Ovary (tissue), 9 donors: ENCODE results near the gene TMCC3. TPM values are rescaled to one million over a fixed set of nuclear protein-coding genes. Genes with fewer than 3 reads are reported as not detected.

Experiments
- DNase-seq, 5 donors: peaks; one replicate each; pipeline ENCODE4 v3.0.0-alpha.2; 2019 to 2020
- H3K27ac ChIP-seq, 2 donors: fragments of 200-600 bp; one replicate each; pipeline versions ENCODE4 v1.5.1 to v1.8.0; 2019 to 2022
- H3K27me3 ChIP-seq: fragments of 200-600 bp; one replicate; pipeline ENCODE4 v1.8.0; 2022
- H3K36me3 ChIP-seq: fragments of 200-600 bp; sonication (generic); one replicate; pipeline ENCODE4 v1.5.1; 2019
- H3K4me1 ChIP-seq: one replicate; pipeline ENCODE4 v1.8.1; 2013; ENCODE audit warnings: mild to moderate bottlenecking, moderate library complexity; ENCODE audit not compliant: insufficient read depth
- H3K4me3 ChIP-seq: fragments of 200-600 bp; sonication (generic); one replicate; pipeline ENCODE4 v1.5.1; 2017
- H3K9me3 ChIP-seq, 2 donors: fragments of 200-600 bp in 1 of 2; sonication (generic) in 1 of 2; one replicate each; pipeline versions ENCODE4 v1.5.1 to v1.8.1; 2013 to 2019; ENCODE audit warnings: mild to moderate bottlenecking in 1 of 2, moderate library complexity in 1 of 2
- EP300 ChIP-seq: sonication (generic); formaldehyde crosslinking; IDR thresholded peaks from one replicate; pipeline ENCODE4 v1.6.1; 2017; ENCODE audit warnings: antibody characterized with exemption
- POLR2A ChIP-seq: fragments of 450-650 bp; IDR thresholded peaks from one replicate; pipeline ENCODE4 v1.6.1; 2017; ENCODE audit warnings: antibody characterized with exemption, mild to moderate bottlenecking, moderate library complexity
- WGBS, 3 donors: extraction: QIAGEN DNeasy Blood & Tissue Kit in 1 of 3; methylation state at CpG; one replicate each; pipeline versions ENCODE4 v1.1.5 to v1.1.7; 2013 to 2017; 5-methylcytosine and 5-hydroxymethylcytosine counted together
- intact Hi-C, 4 donors: fragments of 100-400 bp; cut with DNase I; formaldehyde crosslinking; loops; one replicate each; pipeline versions ENCODE4 v1.11.0 to v1.15.1; 2022 to 2023
- polyA plus RNA-seq, 2 donors: library from polyadenylated mRNA; stranded (reverse); fragments of 200-250 nt in 1 of 2; fragments of 350-450 nt in 1 of 2; fragmentation: Illumina TruSeq in 1 of 2; extraction: RNeasy Lipid Tissue Mini Kit (QIAGEN cat#74804) in 1 of 2; gene quantifications; one replicate each; pipeline ENCODE4 v1.2.3, GENCODE V29; 2013 to 2014
- total RNA-seq, 7 donors: library from RNA; depleted of rRNA in 2 of 7; stranded (reverse); fragments of >200 nt in 2 of 7; fragmentation: NEBNext Ultra II Directional in 3 of 7; extraction: Animal tissue kit (Norgen Biotek cat#: 25700) in 3 of 7; gene quantifications; one replicate each; pipeline versions ENCODE4 v1.1.0 to v1.2.4, GENCODE V29; 2016 to 2023
- TF ChIP-seq, protein P1 (sequence below), 3 donors: fragments of 450-650 bp in 2 of 3; fragments of 200-600 bp in 1 of 3; IDR thresholded peaks; one replicate each; pipeline versions ENCODE4 v1.5.1 to v1.8.0; 2016 to 2022; ENCODE audit warnings: antibody characterized with exemption in 3 of 3, mild to moderate bottlenecking in 1 of 3
- donor health status: DM: no; HTN: no; CAD: no; lungs with moderate emphysema.
- donor health status: DM: no; HTN: no; CAD: no.
- donor health status: Bipolar disorder and iron deficiency.
- donor health status: DM: yes; HTN: yes; CAD: no.
- donor health status: DM: no; HTN: no; CAD: no.
- donor health status: DM: yes; HTN: yes; CAD: no.

The TMCC3 gene
- total and polyA plus RNA-seq, 9 donors: 4.8 to 24.6 (median 9.6) TPM

DNA sequence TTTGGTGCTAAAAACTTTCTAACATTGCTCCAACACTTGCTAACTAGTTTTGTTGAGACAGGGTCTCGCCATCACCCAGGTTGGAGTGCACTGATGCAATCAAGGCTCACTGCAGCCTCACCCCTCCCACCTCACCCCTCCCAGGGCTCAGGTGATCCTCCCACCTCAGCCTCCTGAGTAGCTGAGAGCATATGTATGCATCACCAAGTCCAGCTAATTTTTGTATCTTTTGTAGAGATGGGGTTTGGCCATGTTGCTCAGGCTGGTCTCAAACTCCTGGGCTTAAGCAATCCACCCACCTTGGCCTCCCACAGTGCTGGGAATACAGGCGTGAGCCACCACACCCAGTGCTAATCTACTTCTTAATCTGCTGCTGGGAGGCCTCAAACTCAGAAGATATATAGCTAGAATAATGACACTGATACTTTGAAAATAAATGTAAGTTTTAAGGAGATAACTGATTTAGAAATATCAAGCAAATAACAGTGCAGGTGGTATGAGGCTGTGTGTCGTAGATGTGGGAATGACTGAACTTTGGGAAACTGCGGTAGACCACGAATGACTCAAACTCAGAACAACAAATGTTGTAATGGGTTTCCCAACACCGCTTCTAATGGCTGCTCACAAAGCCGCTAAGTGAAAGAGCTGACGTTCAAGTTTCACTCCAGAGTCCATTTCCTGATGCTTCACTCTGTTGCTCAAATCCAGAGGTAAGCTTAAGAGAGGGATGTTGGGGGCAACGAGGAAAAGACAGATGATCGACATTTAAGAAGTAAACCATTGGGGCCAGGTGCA, 10.0 kb downstream of the TMCC3 start:
- H3K36me3 ChIP-seq: no peaks in the 10 kb centered on the region
- no peaks in the 10 kb centered on the region for H3K27me3 ChIP-seq
- DNase-seq: no peak
- TF ChIP-seq, protein P1, sequence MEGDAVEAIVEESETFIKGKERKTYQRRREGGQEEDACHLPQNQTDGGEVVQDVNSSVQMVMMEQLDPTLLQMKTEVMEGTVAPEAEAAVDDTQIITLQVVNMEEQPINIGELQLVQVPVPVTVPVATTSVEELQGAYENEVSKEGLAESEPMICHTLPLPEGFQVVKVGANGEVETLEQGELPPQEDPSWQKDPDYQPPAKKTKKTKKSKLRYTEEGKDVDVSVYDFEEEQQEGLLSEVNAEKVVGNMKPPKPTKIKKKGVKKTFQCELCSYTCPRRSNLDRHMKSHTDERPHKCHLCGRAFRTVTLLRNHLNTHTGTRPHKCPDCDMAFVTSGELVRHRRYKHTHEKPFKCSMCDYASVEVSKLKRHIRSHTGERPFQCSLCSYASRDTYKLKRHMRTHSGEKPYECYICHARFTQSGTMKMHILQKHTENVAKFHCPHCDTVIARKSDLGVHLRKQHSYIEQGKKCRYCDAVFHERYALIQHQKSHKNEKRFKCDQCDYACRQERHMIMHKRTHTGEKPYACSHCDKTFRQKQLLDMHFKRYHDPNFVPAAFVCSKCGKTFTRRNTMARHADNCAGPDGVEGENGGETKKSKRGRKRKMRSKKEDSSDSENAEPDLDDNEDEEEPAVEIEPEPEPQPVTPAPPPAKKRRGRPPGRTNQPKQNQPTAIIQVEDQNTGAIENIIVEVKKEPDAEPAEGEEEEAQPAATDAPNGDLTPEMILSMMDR (IDR thresholded peaks at IDR 0.05): no peak
- TF ChIP-seq EP300: no peak
- no peak for TF ChIP-seq POLR2A
- H3K4me3 ChIP-seq: no peak overlapping the region
- 90 to 95% (median 93%) methylated on average over 10 of the region's 10 CpGs for WGBS, 3 donors
- H3K27ac ChIP-seq: no peak overlapping the region
- intact Hi-C loops: loop anchor here in 1 of 4 donors (10.0 kb wide), 1 partner anchor 234 kb away; no protein-coding TSS in a partner anchor
- no peaks in the 10 kb centered on the region for H3K9me3 ChIP-seq
- no peaks in the 10 kb centered on the region for H3K4me1 ChIP-seq

DNA sequence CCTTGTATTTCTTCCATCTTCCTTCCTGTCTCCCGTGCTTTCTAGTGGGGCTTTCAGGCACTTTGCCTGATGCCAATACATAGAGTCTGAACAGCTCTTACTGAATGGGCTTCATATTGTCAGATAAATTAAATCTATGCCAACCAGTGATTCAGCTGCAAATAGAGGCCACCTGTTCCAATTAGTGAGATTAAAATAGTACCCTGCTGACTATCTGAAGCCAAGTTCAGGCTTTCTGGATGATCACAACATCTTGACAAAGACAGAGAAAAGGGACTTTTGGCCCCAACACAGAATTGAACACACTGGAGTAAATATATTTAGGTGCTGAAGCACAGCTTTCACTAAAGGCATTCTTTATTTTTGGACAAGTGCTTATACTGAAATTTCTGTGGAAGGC, 11.8 kb downstream of the TMCC3 start:
- 79 to 100% (median 84%) methylated on average over 1 of the region's 1 CpG for WGBS, 3 donors
- DNase-seq: no peak
- H3K27me3 ChIP-seq: no peaks in the 10 kb centered on the region
- intact Hi-C loops: no loop called here
- no peaks in the 10 kb centered on the region for H3K4me1 ChIP-seq
- no peaks in the 10 kb centered on the region for H3K36me3 ChIP-seq
- TF ChIP-seq, protein P1 (IDR thresholded peaks at IDR 0.05): no peak
- no peak overlapping the region for H3K4me3 ChIP-seq
- H3K9me3 ChIP-seq: no peaks in the 10 kb centered on the region
- H3K27ac ChIP-seq: no peak overlapping the region

DNA sequence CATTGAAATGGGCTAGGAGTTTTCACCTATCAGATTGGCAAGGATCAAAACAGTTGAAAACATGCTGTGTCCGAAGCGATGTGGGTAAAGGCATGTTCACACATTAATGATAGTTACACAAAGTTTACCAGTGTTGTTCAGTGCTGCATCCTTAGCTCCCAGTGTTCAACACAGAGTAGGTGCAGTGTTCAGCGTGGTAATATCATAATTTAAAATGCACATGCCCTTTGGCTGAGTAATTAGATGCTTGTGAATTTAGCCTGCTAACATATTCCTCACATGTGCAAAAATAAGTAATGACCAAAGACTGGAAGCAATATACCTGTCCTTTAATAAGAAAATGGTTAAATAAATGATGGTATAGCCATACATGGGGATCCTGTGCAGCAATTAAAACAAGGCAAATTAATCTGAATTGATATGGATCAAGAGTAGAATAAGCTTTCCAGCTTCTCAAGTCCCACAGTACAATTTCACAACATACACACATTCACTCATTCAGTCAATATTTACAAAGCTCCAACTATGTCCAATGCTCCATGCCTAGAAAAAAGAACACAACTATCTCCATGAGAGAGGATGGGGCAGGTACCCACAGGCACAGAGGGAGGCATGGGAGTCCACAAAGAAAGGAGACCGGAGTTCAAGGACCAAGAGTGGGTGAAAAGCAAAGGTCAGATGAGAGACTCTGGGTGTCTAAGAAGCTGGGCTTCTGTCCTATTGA, 12.8 kb downstream of the TMCC3 start:
- Histone ChIP-seq H3K27ac (no peak overlapping the region), H3K36me3 (no peaks in the 10 kb centered on the region), H3K4me1 (no peaks in the 10 kb centered on the region), H3K27me3 (no peaks in the 10 kb centered on the region), H3K9me3 (no peaks in the 10 kb centered on the region), H3K4me3 (no peak overlapping the region)
- intact Hi-C loops: no loop called here
- WGBS, 3 donors: 92 to 95% (median 94%) methylated on average over 4 of the region's 4 CpGs
- TF ChIP-seq, protein P1 (IDR thresholded peaks at IDR 0.05): no peak
- TF ChIP-seq EP300: no peak
- no peak for TF ChIP-seq POLR2A
- DNase-seq: no peak

DNA sequence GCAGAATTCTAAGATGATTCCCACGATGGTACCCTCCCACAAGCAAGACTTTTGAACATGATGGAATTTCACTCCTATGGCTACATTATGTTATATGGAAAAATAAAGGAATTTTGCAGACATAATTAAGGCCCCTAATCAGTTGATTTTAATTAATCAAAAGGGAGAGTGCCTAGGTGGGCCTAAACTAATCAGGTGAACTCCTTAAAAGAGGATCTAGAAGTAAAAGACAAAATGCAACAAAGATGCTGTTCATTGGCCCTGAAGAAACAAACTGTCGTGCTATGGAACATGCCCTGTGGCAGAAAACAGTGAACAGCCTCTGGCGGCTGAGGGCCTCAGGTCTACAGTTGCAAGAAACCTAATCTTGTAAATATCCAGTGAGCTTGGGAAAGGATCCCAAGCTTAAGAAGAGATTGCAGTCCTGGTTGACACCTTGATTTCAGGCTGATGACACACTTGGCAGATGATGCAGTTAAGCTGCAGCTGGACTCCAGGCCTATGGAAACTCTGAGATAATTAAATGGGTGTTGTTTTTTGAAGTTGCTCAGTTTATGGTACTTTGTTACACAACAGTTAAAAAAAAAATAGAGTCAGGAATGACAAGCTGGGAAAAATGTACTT, 13.8 kb downstream of the TMCC3 start:
- no peak overlapping the region for H3K4me3 ChIP-seq
- H3K4me1 ChIP-seq: no peaks in the 10 kb centered on the region
- no peak overlapping the region for H3K27ac ChIP-seq
- no peaks in the 10 kb centered on the region for H3K36me3 ChIP-seq
- DNase-seq: no peak
- 62 to 84% (median 77%) methylated on average over 3 of the region's 3 CpGs for WGBS, 3 donors
- no peaks in the 10 kb centered on the region for H3K27me3 ChIP-seq
- TF ChIP-seq EP300 (no peak), POLR2A (no peak)
- TF ChIP-seq, protein P1 (IDR thresholded peaks at IDR 0.05): no peak
- no peaks in the 10 kb centered on the region for H3K9me3 ChIP-seq
- intact Hi-C loops: no loop called here
